ENCODE measurements around the gene TNNI3K.

The TNNI3K gene

DNA sequence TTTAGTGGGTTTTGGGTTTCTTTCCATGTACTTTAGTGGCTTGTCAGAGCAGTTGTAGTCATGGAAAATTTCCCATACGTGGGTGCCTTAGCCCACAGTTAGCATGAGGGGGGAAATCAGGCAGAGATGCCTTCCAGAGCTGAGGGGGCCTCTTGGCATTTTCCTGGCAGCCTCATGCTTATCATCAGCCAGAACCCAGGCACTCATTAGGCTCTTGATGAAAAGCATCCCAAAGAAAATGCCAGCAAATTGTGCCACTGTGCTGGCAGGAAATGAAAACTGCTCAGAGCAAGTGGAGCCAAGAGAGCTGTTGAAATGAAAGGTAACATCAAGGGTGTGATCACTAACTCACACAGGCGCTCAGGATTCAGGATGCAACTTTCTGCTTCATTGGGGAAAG, 128.0 kb downstream of the TNNI3K start:
- DNase-seq (ENCODE audit: low read depth, low spot score) = no peak
- no peak overlapping the region for H3K4me3 ChIP-seq (ENCODE audit: low read depth, low read length)
- POLR2A ChIA-PET = no interaction called here
- CTCF ChIA-PET = no interaction called here
- TF ChIP-seq, protein P1, sequence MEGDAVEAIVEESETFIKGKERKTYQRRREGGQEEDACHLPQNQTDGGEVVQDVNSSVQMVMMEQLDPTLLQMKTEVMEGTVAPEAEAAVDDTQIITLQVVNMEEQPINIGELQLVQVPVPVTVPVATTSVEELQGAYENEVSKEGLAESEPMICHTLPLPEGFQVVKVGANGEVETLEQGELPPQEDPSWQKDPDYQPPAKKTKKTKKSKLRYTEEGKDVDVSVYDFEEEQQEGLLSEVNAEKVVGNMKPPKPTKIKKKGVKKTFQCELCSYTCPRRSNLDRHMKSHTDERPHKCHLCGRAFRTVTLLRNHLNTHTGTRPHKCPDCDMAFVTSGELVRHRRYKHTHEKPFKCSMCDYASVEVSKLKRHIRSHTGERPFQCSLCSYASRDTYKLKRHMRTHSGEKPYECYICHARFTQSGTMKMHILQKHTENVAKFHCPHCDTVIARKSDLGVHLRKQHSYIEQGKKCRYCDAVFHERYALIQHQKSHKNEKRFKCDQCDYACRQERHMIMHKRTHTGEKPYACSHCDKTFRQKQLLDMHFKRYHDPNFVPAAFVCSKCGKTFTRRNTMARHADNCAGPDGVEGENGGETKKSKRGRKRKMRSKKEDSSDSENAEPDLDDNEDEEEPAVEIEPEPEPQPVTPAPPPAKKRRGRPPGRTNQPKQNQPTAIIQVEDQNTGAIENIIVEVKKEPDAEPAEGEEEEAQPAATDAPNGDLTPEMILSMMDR (IDR thresholded peaks at IDR 0.05; ENCODE audit: insufficient read depth, low read length, missing control alignments) = no peak

DNA sequence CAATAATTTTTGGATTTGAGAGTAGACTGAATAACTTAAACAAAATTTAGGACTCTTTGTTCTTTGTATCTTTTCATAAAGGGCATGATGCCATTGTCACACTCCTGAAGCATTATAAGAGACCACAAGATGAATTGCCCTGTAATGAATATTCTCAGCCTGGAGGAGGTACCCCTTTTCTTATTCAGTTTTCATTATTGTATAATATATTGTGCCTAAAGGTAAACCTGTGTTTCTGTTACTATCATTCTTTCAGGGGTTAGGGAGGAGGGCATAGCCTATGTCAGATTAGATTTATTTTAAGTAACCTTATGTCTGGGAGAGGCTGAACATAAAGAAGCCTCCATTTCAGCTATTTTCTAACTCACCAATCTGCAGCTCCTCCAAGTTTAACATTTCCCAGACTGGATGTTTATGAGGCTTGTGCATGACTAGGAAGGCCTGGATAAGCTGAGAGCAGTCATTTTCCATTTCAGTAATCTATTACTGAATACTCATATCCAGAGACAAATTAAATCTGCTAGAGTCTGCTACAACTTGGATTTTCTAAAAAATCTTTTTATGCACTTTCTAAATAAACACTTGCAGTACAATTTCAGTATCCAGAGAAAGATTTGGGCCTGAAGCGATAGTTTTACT, 132.1 kb downstream of the TNNI3K start:
- no peak for DNase-seq (ENCODE audit: low read depth, low spot score)
- TF ChIP-seq, protein P1 (IDR thresholded peaks at IDR 0.05; ENCODE audit: insufficient read depth, low read length, missing control alignments) = no peak
- POLR2A ChIA-PET = no interaction called here
- CTCF ChIA-PET = no interaction called here
- no peak overlapping the region for H3K4me3 ChIP-seq (ENCODE audit: low read depth, low read length)

DNA sequence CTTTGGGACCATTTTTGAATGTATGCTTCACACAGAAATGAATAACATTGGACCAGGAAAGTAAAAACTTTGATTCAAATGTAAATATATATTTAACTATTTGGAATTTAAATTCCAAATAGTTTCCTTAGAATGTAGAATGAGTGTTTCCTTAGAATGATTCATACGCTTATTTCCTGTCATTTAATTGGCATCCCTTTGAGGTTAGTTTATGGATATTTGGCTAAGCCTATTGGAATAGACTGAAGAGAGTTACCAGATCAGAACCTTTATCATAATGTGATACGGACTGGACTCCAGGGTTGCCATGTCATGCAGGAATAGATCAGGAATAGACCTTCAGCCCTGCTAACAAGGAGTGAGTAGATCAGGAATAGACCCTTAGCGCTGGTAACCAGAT, 133.1 kb downstream of the TNNI3K start:
- ChIA-PET POLR2A (no interaction called here), CTCF (no interaction called here)
- no peak overlapping the region for H3K4me3 ChIP-seq (ENCODE audit: low read depth, low read length)
- DNase-seq (ENCODE audit: low read depth, low spot score) = no peak
- TF ChIP-seq, protein P1 (IDR thresholded peaks at IDR 0.05; ENCODE audit: insufficient read depth, low read length, missing control alignments) = no peak

DNA sequence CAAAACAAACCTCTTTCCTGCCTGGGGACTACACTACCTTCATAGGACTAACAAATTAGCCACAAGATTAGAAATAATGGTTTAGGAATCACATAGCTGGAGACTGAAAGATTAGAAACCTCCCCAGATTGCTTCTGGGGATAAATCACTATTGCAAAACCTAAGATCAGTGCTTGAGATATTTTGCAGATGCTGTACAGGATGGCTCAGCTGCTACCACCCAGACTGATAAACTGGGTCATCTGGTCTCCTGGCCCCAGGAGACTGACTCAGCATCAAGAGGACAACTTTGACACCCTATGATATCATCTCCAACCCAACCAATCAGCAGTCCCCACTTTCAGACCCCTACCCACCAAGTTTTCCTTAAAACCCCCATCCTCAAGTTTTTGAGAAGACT, 140.2 kb downstream of the TNNI3K start:
- POLR2A ChIA-PET = no interaction called here
- no peak overlapping the region for H3K4me3 ChIP-seq (ENCODE audit: low read depth, low read length)
- CTCF ChIA-PET = no interaction called here
- TF ChIP-seq, protein P1 (IDR thresholded peaks at IDR 0.05; ENCODE audit: insufficient read depth, low read length, missing control alignments) = no peak
- no peak for DNase-seq (ENCODE audit: low read depth, low spot score)

DNA sequence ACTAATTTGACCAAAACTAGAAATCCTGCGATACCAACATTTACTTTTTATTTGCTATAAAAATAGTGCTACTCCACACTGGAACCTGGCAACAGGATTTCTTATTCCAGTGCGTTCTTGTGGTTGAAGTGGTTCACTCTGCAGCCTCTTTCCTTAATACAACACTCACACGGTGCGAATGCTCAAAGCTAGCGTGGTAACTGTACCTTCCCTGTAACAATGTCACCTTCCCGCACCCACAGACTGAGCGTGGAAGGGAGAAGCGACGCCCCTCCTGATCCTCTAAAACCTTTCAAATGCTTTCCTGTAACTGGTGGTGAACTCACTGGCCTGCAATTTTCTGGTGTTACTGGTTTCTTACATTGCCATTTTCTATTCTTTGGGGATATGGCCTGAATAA, 145.1 kb downstream of the TNNI3K start:
- DNase-seq (ENCODE audit: low read depth, low spot score) = no peak
- TF ChIP-seq, protein P1 (IDR thresholded peaks at IDR 0.05; ENCODE audit: insufficient read depth, low read length, missing control alignments) = no peak
- POLR2A ChIA-PET = no interaction called here
- no peak overlapping the region for H3K4me3 ChIP-seq (ENCODE audit: low read depth, low read length)
- CTCF ChIA-PET = no interaction called here

DNA sequence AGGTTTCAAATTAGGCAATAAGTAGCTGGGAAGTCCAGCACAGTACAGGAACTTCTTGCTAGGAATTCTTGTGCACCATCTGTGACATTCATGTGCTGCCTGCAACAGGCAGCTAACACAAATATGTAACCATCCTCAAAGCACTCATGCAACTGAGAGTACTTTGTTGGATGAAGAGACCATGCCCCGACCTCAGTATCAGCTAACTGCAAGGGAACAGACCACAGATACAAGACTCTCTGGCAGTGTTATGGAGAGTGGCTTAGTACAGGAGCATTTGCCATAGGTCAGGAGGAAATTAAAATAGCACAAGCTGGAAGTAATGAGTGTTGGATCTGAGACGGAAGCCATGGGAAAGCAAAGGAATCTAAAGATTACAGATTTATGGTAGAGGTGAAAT, 153.7 kb downstream of the TNNI3K start:
- CTCF ChIA-PET = no interaction called here
- no peak overlapping the region for H3K4me3 ChIP-seq (ENCODE audit: low read depth, low read length)
- no peak for DNase-seq (ENCODE audit: low read depth, low spot score)
- TF ChIP-seq, protein P1 (IDR thresholded peaks at IDR 0.05; ENCODE audit: insufficient read depth, low read length, missing control alignments) = no peak
- POLR2A ChIA-PET = no interaction called here

Measured in AG04449 (cell line).